NT2/D1 (cell line): Measurements from ENCODE around the gene ITGA3.

Source experiments
- SUZ12 ChIP-seq: IDR thresholded peaks from 2 replicates; pipeline ENCODE4 v1.6.1; 2011; ENCODE audit not compliant: insufficient read length, insufficient read depth; ENCODE audit errors: extremely low read depth
- YY1 ChIP-seq: IDR thresholded peaks from 2 replicates; pipeline ENCODE4 v1.6.1; 2011; ENCODE audit not compliant: insufficient read length, insufficient read depth
- ZNF274 ChIP-seq: IDR thresholded peaks from 2 replicates; pipeline ENCODE4 v1.6.1; 2011; ENCODE audit warnings: mild to moderate bottlenecking, low read depth, low read length

GRCh38 chr17:50072925-50073324 lies 17.0 kb downstream of the ITGA3 start:
- no peak for TF ChIP-seq ZNF274
- TF ChIP-seq SUZ12 = no peak
- no peak for TF ChIP-seq YY1
